Colonic mucosa (tissue), 4 donors: Measurements from ENCODE around the gene PPM1N. TPM values are rescaled to one million over a fixed set of nuclear protein-coding genes. Genes with fewer than 3 reads are reported as not detected.
A peak's percentile ranks its signal among the peaks of the same experiment; 100 is the strongest.

ENCODE experiments used
- DNase-seq: peaks from one replicate; pipeline ENCODE4 v3.0.0-alpha.2; 2020
- H3K27ac ChIP-seq: fragments of 200-600 bp; one replicate; pipeline ENCODE4 v1.8.0; 2021
- H3K27me3 ChIP-seq: fragments of 200-600 bp; one replicate; pipeline ENCODE4 v1.8.0; 2021
- H3K36me3 ChIP-seq: fragments of 200-600 bp; one replicate; pipeline ENCODE4 v1.8.0; 2021
- H3K4me1 ChIP-seq: fragments of 200-600 bp; one replicate; pipeline ENCODE4 v1.8.0; 2021; ENCODE audit warnings: mild to moderate bottlenecking
- H3K4me3 ChIP-seq: fragments of 200-600 bp; one replicate; pipeline ENCODE4 v1.8.0; 2021
- H3K9ac ChIP-seq, 2 donors: one replicate each; pipeline ENCODE4 v1.7.0; 2013; ENCODE audit warnings: control low read depth in 2 of 2, low read depth in 2 of 2, low read length in 2 of 2
- H3K9me3 ChIP-seq: fragments of 200-600 bp; one replicate; pipeline ENCODE4 v1.8.0; 2021
- CTCF ChIP-seq: fragments of 200-600 bp; IDR thresholded peaks from one replicate; pipeline ENCODE4 v1.8.0; 2022; ENCODE audit warnings: antibody characterized with exemption, mild to moderate bottlenecking
- intact Hi-C: fragments of 100-400 bp; cut with DNase I; formaldehyde crosslinking; loops from one replicate; pipeline ENCODE4 v1.14.1; 2022
- total RNA-seq, 2 donors: library from RNA; stranded (reverse); fragmentation: NEBNext Ultra II Directional in 1 of 2; extraction: Animal tissue kit (Norgen Biotek cat#: 25700) in 1 of 2; gene quantifications; one replicate each; pipeline ENCODE4 v1.2.1, GENCODE V29; 2021
- donor health status: healthy.
- donor health status: DM: no; HTN: no; CAD: no.
- donor health status: DM: no; HTN: no; CAD: no.

The PPM1N gene
- total RNA-seq, 2 donors from 2014 or later: 0.67 to 1.7 TPM

DNA sequence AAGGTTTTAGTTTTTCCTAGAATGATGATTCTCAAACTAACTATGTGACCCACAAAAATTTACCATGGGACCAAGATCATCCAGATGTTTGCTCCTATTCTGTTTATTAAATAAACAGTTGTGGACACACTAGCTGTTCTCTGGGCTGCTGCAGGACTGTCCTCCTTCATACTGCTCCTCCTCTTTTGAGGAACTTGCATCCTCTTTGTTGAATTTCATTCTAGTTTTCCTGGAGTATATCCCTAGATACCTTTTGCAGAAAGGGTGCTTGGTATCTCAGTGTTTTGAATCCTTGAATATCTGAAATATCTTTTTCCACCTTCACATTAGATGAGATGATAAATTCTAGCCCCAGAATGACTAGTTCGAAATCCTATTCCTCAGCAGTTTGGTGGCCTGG is 33.1 kb downstream of the PPM1N start:
- H3K36me3 ChIP-seq: no peaks in the 10 kb centered on the region
- DNase-seq: no peak
- no peaks in the 10 kb centered on the region for H3K27me3 ChIP-seq
- H3K4me1 ChIP-seq: no peaks in the 10 kb centered on the region
- no peak overlapping the region for H3K27ac ChIP-seq
- H3K4me3 ChIP-seq: no peak overlapping the region
- no peaks in the 10 kb centered on the region for H3K9me3 ChIP-seq
- intact Hi-C loops: no loop called here
- TF ChIP-seq CTCF: no peak
- H3K9ac ChIP-seq: no peak overlapping the region

DNA sequence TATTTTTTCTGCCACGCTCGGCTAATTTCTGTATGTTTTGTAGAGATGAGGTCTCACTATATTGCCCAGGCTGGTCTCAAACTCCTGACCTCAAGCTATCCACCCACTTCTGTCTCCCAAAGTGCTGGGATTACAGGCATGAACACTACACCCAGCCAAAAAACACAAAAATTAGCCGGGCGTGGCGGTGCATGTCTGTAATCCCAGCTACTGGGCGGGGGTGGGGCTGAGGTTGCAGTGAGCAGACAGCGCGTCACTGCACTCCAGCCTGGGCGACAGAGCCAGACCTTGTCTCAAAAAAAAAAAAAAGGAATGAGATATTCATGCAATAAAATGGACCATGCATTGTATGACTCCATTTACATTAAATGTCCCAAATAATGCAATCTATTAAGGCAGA is 41.2 kb downstream of the PPM1N start:
- no peak for TF ChIP-seq CTCF
- H3K27me3 ChIP-seq: no peaks in the 10 kb centered on the region
- no peaks in the 10 kb centered on the region for H3K4me1 ChIP-seq
- intact Hi-C loops: no loop called here
- H3K9me3 ChIP-seq: no peaks in the 10 kb centered on the region
- DNase-seq: no peak
- no peak overlapping the region for H3K27ac ChIP-seq
- H3K4me3 ChIP-seq: no peak overlapping the region
- H3K9ac ChIP-seq: no peak overlapping the region
- H3K36me3 ChIP-seq: no peaks in the 10 kb centered on the region

- intact Hi-C loops: no loop called here
- Histone ChIP-seq H3K9ac (no peak overlapping the region), H3K27me3 (no peaks in the 10 kb centered on the region)
Observed at GRCh38 chr19:45542234-45542668, 44.0 kb downstream of the PPM1N start.

DNA sequence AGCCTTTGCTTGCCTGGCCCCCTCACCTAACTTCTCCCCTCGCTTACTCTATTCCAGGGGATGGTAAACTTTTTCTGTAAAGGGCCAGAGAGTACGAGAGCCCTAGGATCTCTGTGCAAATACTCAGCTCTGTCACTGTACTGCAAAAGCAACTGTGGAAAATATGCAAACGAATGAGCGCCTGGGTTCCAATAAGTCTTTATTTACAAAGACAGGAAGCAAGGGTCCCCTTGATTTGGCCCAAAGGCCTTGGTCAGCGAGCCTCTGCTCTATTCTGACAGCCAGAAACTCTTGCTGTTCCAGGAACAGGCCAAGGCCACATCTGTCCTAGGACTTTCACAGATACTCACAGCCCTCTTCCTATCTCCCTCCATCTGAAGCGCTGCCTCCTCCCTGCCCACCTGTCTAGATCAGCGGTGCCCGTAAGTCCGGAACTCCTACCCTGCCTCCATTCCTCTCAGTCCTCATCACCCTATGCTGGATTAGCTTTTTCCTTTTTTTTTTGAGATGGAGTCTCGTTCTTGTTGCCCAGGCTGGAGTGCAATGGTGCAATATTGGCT is 49.0 kb downstream of the PPM1N start:
- H3K27ac ChIP-seq: no peak overlapping the region
- no peaks in the 10 kb centered on the region for H3K36me3 ChIP-seq
- TF ChIP-seq CTCF: no peak
- no peak overlapping the region for H3K4me3 ChIP-seq
- no peaks in the 10 kb centered on the region for H3K27me3 ChIP-seq
- intact Hi-C loops: no loop called here
- no peak overlapping the region for H3K9ac ChIP-seq
- no peaks in the 10 kb centered on the region for H3K4me1 ChIP-seq
- no peak for DNase-seq
- H3K9me3 ChIP-seq: no peaks in the 10 kb centered on the region

More at GRCh38 chr19:45542234-45542668, 44.0 kb downstream of the PPM1N start:
- H3K9me3 ChIP-seq: no peaks in the 10 kb centered on the region
- no peak for DNase-seq
- no peak overlapping the region for H3K4me3 ChIP-seq
- no peaks in the 10 kb centered on the region for H3K4me1 ChIP-seq
- no peaks in the 10 kb centered on the region for H3K36me3 ChIP-seq
- TF ChIP-seq CTCF: no peak
- H3K27ac ChIP-seq: no peak overlapping the region

GRCh38 chr19:45547965-45548609 is 49.8 kb downstream of the PPM1N start:
- Histone ChIP-seq H3K27ac (peak overlapping the region; percentile 59), H3K9ac (no peak overlapping the region), H3K9me3 (no peaks in the 10 kb centered on the region), H3K4me3 (no peak overlapping the region), H3K27me3 (no peaks in the 10 kb centered on the region), H3K36me3 (no peaks in the 10 kb centered on the region), H3K4me1 (peaks cover under 1% of the 10 kb centered on the region)
- DNase-seq: peak; percentile 85
- TF ChIP-seq CTCF: no peak
- intact Hi-C loops: no loop called here

Other genes starting within 250 kb of the PPM1N start
- gene MARK4, start 247.2 kb upstream of the PPM1N start, total RNA-seq: 10 to 100 TPM; 12.7 to 28.6 TPM
- gene CKM, start 175.6 kb upstream of the PPM1N start, total RNA-seq: under 1 TPM in 1 of 2 donors, not detected in 1; 0.53 TPM
- gene KLC3, start 157.7 kb upstream of the PPM1N start, total RNA-seq: not detected
- gene ERCC2, start 127.9 kb upstream of the PPM1N start, total RNA-seq: 10 to 100 TPM; 12.7 to 17.4 TPM
- gene PPP1R13L, start 93.4 kb upstream of the PPM1N start, total RNA-seq: 10 to 100 TPM; 25.9 to 46.2 TPM
- 1 to 10 TPM; 2.0 to 8.5 TPM for gene POLR1G, start 91.8 kb upstream of the PPM1N start, total RNA-seq
- gene ERCC1, start 74.5 kb upstream of the PPM1N start, total RNA-seq: 10 to 100 TPM; 30.0 to 37.3 TPM
- gene FOSB, start 30.4 kb upstream of the PPM1N start, total RNA-seq: 1 to 10 TPM; 1.5 to 3.4 TPM
- 1 to 10 TPM; 4.9 to 8.4 TPM for gene RTN2, start 1.4 kb upstream of the PPM1N start, total RNA-seq
- 100 to 1,000 TPM; 236 to 261 TPM for gene VASP, start 9.0 kb downstream of the PPM1N start, total RNA-seq
- 10 to 100 TPM; 12.4 to 14.8 TPM for gene OPA3, start 86.4 kb downstream of the PPM1N start, total RNA-seq
- gene GPR4, start 103.8 kb downstream of the PPM1N start, total RNA-seq: 1 to 10 TPM in 1 of 2 donors, under 1 TPM in 1; 0.52 to 2.0 TPM
- gene EML2, start 141.0 kb downstream of the PPM1N start, total RNA-seq: 100 to 1,000 TPM in 1 of 2 donors, 10 to 100 TPM in 1; 96.2 to 106 TPM
- 1 to 10 TPM; 8.3 to 9.5 TPM for gene GIPR, start 169.8 kb downstream of the PPM1N start, total RNA-seq
- 100 to 1,000 TPM; 269 to 484 TPM for gene SNRPD2, start 193.5 kb downstream of the PPM1N start, total RNA-seq
- gene QPCTL, start 194.2 kb downstream of the PPM1N start, total RNA-seq: 10 to 100 TPM; 10.7 to 11.2 TPM
- gene FBXO46, start 232.5 kb downstream of the PPM1N start, total RNA-seq: 10 to 100 TPM; 28.3 to 28.8 TPM
- gene MEIOSIN, start 235.0 kb downstream of the PPM1N start, total RNA-seq: not detected